Astrocyte of the hippocampus (primary cell): ENCODE data around the gene KIF26B.

Source experiments
- DNase-seq: peaks from one replicate; pipeline ENCODE4 v3.0.0; 2011; ENCODE audit warnings: low read depth, low spot score

The KIF26B gene

DNA sequence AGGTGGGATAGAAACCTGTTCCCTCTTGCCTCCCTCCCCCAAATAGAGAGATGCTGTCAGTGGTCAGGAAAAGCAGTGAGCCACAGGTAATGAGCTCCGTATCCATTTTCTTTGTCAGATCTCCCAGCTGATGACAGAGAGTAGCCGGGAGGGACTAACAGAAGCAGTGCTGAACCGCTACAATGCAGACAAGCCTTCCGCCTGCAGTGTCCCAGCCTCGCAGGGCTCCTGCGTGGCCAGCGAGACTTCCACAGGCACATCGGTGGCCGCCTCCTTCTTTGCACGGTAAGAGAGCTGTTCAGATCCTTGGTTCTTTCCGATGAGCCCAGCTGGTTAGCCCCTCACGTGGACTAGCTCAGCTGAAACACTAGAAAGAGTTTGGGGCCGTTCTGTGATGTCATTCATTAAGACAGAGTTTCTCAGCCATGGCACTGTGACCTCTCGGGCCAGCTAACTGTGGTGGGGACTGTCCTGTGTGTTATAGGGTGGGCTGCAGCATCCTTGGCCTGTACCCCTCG, 264.7 kb downstream of the KIF26B start:
- DNase-seq: no peak

DNA sequence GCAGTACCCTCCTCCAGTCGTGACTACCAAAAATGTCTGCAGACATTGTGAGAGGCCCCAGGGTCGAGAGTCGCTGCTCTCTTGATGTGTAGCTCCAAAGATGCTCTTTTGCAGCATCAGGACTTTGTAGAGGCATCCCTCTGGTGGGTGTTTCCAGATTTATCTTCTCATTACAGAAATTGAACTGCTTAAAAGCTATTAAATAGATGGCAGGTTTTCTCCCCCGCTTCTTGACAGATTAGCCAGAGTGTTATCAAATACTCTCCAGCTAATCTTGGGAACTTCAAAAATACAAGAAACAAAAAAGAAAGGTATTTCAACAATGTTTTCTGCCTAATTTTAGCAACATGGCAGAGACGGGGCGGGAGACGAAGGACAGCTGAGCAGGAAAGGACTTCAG, 265.2 kb downstream of the KIF26B start:
- DNase-seq: no peak

- DNase-seq: no peak
Observed at GRCh38 chr1:245420926-245421325, 266.1 kb downstream of the KIF26B start.

GRCh38 chr1:245428681-245429080, 273.9 kb downstream of the KIF26B start:
- DNase-seq: no peak

DNA sequence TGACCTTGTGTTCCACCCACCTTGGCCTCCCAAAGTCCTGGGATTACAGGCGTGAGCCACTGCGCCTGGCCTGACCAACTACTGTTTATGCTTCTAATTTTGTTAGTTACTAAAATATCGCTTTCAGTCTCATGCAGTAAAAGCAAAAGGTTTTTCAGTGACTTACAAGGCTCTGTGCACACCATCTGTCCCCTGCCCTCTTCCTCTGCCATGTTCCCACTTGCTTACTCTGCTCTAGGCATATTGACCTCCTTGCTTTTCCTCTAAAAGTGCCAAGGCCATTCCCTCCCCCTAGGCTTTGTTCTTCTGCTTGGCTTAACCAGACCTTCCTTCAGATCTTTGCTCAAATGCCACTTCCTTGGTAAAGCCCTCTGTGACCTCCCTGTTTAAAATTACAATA, 276.9 kb downstream of the KIF26B start:
- no peak for DNase-seq

DNA sequence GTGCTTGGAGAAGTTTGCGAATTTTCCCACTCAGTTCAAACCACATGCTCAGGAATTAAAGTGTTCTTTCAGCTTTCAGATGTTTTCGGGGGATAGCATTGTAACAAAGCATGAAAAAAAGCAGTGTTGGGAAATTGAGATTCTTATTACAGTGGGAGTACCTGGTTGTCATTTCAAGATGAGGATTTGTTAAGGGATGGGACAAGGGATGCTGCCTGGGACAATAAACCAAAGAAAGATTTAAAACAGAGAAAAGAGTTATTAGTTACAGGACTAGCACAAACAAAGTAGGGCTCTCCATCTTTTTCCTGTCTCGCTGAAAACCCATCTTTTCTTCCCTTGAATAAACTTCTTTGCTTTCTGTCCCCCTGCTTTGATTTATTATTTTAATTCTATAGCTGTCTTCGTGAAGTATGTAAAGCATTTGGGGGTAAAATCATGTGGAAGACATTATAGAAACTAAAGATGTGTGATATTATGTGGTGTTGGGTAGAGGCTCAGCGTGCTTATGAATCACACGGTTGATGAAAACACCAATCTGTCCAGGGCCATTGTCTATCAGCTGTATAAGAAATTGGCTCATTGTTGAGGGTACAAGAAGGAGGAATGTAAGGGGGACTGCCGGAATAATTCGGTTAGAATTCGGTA, 277.6 kb downstream of the KIF26B start:
- DNase-seq: no peak

- DNase-seq: no peak
Observed at GRCh38 chr1:245433561-245433960, 278.8 kb downstream of the KIF26B start.

- DNase-seq: no peak
Observed at GRCh38 chr1:245434280-245434679, 279.5 kb downstream of the KIF26B start.

DNA sequence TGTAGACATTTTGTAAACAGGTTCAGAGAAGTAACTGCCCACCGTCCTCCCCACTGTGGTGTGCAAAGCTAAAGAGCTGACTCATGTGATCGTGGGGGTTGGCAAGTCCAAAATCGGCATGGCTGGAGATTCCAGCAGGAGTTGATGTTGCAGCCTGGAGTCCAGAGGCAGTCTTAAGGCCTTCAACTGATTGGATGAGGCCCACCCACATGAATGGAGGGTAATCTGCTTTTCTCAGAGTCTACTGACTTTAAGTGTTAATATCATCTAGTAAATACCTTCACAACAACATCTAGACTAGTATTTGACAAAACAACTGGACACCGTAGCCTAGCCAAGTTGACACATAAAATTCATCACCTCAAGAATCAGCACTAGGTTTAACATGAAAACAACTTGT, 281.6 kb downstream of the KIF26B start:
- DNase-seq: no peak

DNA sequence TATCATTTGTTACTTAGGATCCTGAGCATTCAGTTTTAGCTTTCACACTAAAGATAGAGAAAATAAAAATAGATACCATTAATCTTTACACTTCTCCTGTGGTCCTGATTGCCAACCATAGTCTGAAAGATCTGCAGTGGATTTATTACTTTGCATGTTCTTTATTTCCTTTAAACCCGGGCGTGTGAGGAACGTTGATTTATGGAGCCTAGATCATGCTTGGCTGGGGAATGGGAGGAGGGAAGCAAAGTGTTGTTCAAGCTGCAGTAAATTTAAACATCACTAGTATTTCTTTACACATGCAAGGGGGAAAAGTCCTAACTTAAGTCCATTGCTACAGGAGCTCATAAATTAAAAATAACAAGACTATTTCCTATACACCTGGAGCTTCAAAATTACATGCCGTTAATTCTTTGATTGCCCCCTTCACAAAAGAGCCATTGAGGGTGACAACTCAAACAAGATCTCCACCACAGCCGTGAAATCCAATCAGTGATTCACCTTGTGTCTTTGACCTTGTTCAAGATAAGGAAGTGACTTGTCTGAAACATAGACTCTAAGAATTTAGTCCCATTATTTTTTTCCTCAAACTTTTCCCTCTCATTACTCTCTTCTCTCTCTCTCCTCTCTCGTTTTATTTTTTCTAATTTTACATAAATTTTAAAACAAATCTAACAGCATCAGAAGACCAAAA, 282.7 kb downstream of the KIF26B start:
- no peak for DNase-seq

- DNase-seq: no peak
Observed at GRCh38 chr1:245440922-245441321, 286.1 kb downstream of the KIF26B start.

DNA sequence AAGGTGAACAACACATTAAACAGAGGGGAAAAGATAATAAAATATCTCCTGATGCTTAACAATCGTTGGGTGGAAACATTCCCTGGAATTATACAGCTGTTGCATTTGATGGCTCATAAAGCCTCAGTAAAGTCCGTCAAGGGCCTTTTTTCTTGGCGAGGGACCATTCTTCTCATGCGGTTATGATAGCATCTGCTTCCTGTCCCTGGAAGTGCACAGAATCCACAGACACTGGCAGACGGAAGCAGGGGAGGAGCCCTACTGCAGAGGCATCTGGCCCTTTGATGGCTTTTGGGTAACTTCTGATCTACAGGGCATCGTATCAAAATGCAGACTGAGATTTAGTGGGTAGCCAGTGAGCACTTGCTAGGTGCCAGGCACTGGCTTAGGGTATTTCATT, 286.9 kb downstream of the KIF26B start:
- no peak for DNase-seq

DNA sequence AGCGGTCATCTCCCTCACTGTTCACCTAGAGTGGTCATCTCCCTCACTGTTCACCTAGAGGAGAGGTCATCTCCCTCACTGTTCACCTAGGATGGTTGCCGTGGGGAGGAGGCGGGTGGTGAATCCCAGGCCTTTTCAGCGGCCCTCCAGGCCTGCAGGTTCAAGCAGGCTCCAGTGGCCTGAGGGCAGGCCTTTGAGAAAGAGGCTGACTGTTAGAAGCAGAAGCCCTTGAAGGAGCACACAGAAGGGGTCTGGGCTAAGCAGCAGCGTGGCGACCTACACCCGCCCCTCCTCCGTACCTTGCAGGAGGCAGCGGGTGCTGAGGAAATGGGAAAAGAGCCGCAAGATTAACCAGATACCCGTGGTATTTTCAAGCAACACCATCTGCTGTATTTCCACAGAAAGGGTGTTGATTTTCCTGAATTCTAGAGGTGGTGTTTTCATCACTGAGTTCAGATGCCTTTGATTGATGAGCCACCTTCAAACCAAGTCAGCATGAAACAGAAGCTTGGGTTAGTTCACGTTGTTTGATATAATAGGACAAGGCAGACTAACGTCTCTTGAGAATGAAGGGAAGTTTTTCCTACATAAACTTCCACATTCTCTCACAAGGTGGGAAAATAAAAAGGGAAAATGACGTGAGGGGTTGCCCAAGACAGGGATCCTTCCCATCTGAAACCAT, 289.5 kb downstream of the KIF26B start:
- no peak for DNase-seq

GRCh38 chr1:245444945-245445344, 290.2 kb downstream of the KIF26B start:
- DNase-seq: no peak

DNA sequence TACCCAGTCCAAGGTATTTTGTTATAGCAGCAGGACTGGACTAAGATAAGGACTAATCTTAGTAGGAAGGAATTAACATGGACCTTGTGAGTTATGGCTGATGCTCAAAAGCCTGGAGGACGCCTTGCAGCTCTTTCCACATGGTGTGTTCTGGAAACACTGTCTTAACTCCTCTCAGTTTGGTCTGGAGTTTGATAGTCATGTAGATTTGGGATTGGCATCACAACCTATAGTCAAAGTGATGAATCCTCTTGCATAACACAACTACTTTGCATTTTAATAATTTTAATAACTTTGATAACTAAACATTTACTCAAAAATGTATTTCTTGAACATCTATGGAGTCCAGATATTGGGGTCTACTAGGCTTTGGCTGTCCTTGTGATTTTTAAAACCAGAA, 293.7 kb downstream of the KIF26B start:
- no peak for DNase-seq

DNA sequence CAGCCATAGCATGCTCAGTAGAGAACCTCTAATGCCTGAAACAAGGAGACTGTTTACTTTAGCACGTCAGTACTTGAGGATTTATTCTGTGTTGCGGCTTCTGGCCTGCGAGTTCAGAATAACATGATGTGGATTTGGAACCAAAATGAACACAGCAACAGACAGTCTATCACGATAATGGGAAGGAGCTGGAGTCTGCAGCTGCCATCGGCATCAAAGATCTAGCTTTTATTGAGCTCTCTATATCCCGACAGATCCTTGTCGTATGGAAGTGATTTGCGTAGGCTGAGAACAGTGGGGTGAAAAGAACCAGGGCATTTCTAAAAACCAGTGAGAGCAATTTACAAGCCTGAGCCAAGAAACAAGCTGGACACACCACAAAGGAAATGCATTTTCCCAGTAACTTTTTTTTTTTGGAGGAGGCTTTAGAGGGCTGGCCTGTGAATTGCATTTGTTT, 294.2 kb downstream of the KIF26B start:
- DNase-seq: peak; percentile 70

GRCh38 chr1:245453541-245453940, 298.8 kb downstream of the KIF26B start:
- DNase-seq: no peak

DNA sequence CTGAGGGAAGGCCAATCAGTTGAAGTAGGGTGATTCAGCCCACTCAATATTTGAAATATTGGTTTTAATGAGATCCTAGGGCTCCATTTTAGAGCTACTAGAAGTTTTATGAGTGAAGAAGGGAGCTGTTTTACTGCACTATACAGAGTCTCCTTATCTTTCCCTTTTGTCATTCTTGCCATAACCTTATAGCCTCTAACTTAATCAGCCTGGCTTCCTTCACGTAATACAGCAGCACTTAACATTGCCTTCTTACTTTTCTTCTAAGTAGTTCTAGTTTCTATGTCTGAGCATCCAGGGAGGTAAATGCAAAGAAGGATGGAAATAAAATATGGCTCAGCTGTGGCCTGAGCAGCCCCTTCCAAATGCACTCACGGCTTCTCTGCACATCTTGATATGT, 299.3 kb downstream of the KIF26B start:
- DNase-seq: no peak

GRCh38 chr1:245457562-245457961, 302.8 kb downstream of the KIF26B start:
- no peak for DNase-seq

GRCh38 chr1:245458234-245458633, 303.4 kb downstream of the KIF26B start:
- no peak for DNase-seq

GRCh38 chr1:245458761-245459174, 304.0 kb downstream of the KIF26B start:
- no peak for DNase-seq

- DNase-seq: no peak
Observed at GRCh38 chr1:245459621-245460020, 304.8 kb downstream of the KIF26B start.

GRCh38 chr1:245461681-245462080, 306.9 kb downstream of the KIF26B start:
- DNase-seq: no peak
